NCI-H146 treated with DMSO at 0.1 percent for 48 hours (cell line): ENCODE results near the gene LATS1.
"Not testable (repeated sequence)": the region's sequence is repeated elsewhere in the genome, so short reads cannot be mapped to it uniquely, and the experiment has no call there.

Experiments
- DNase-seq: peaks from one replicate; lab custom pipeline; 2025; ENCODE audit not compliant: unreplicated experiment; lab: John Stamatoyannopoulos, UW

The LATS1 gene

GRCh38 chr6:149717588-149718458, at the start of gene LATS1:
LATS1 (minus strand) TSS chr6:149718101; CDS start chr6:149702126, 15,975 bp downstream.
- peak; percentile 81 for DNase-seq

GRCh38 chr6:149766156-149766769, 48.4 kb upstream of the LATS1 start:
- DNase-seq = no peak

DNA sequence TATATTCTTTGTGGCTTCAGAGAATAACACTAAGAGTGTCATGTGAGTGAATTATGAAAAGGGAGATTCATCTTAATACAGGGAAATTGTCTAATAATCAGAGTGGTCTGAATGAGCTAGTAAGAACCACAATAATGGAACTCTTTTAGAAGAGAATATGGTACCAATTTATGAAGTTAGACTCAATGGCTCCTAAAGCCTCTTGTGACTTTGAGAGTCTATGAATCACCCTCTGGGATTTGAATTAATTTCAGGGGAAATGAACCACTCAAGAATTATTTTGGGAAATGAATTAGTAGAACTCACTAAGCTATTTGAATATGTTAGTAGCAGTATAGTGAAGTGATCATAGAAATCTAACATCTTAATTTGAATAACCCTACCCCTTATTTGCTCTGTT, 46.0 kb upstream of the LATS1 start:
- DNase-seq = no peak

DNA sequence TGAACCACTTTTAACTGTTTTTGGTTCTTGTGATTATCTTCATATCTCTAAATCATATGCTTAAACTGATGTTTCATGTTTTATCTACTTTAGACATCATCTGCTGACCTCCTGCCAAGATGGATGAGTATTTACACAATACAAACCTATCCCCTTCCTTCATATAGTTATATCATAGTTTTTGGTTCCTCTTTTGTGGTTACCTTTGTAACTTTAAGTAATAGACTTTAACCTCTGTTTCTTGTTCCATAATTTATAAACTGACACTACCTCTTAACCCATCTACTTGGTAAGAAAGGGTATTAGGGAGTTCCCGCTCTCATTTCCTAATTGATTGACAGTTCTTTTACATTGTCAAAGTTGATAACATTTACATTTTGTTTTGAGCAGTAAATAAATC, 43.5 kb upstream of the LATS1 start:
- no peak for DNase-seq

DNA sequence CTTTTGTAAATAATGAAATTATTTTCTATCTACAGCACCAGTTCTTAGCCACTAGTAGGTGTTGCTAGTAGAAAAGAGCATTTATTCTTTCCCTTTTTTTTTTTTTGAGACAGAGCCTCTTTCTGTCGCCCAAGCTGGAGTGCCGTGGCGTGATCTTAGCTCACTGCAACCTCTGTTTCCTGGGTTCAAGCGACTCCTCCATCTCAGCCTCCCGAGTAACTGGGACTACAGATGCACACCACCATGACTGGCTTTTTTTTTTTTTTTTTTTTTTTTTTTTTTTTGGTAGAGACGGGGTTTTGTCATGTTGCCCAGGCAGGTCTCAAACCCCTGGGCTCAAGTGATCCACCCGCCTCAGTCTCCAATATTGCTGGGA, 38.3 kb upstream of the LATS1 start:
- no peak for DNase-seq

- DNase-seq = no peak
Observed at GRCh38 chr6:149755300-149756260, 37.7 kb upstream of the LATS1 start.

GRCh38 chr6:149754548-149754947, 36.6 kb upstream of the LATS1 start:
- DNase-seq = no peak

DNA sequence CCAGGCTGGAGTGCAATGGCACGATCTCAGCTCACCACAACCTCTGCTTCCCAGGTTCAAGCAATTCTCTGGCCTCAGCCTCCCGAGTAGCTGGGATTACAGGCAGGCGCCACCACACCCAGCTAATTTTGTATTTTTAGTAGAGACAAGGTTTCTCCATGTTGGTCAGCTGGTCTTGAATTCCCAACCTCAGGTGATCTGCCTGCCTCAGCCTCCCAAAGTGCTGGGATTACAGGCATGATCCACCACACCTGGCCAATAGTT, 35.4 kb upstream of the LATS1 start:
- not testable (repeated sequence) for DNase-seq

DNA sequence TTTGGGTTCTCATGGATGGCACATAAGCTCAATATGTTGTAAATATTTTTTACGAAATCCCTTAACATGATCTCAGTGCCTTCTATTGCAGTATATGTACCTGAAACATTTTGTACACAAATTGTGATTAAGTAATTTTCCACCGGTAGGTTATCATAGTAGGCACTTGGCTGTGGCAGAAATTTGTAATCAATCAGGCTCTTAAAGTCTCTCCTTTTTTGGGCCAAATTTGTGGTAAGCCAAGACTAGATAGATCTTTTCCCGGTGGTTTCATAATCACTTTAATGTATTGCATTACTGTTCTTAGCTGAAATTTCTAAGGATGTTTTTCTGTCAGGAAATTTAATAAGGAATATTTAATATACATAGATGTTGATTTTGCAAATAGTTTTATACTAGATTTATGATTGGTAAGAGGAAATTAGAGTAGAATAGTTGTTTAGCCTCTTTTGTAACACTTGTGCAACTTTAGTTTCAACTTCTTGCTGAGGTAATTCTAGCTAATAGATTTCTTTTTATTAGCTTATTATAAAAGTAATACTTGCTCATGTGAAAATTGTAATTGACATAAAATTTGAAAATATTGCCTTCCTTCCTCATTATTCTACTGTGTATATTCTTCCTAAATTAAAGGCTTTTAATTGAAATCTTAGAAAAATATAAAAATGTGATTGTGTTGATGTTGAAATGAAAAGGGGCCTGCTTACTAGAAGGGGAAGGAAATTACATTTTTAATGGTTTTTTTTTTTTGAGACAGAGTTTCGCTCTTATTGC, 34.9 kb upstream of the LATS1 start:
- no peak for DNase-seq

DNA sequence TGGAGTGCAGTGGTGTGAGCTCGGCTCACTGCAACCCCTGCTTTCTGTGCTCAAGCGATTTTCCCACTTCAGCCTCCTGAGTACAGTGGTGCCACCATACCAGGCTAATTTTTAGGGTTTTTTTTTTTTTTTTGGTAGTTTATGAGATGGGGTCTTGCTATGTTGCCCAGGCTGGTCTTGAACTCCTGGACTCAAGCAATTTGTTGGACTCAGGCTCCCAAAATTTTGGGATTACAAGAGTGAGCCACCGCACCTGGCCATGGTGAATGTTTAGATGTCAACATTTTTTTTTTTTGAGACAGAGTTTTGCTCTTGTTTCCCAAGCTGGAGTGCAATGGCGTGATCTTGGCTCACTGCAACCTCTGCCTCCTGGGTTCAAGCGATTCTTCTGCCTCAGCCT, 34.0 kb upstream of the LATS1 start:
- DNase-seq = not testable (repeated sequence)

- DNase-seq = no peak
Observed at GRCh38 chr6:149751239-149751638, 33.3 kb upstream of the LATS1 start.

- DNase-seq = peak; percentile 95
Observed at GRCh38 chr6:149750136-149750609, 32.3 kb upstream of the LATS1 start.

GRCh38 chr6:149749594-149750135, 31.8 kb upstream of the LATS1 start, which contains the start of gene PCMT1:
PCMT1 (plus strand) TSS chr6:149749741; CDS start chr6:149749902, 161 bp downstream.
- DNase-seq = peak; percentile 91

DNA sequence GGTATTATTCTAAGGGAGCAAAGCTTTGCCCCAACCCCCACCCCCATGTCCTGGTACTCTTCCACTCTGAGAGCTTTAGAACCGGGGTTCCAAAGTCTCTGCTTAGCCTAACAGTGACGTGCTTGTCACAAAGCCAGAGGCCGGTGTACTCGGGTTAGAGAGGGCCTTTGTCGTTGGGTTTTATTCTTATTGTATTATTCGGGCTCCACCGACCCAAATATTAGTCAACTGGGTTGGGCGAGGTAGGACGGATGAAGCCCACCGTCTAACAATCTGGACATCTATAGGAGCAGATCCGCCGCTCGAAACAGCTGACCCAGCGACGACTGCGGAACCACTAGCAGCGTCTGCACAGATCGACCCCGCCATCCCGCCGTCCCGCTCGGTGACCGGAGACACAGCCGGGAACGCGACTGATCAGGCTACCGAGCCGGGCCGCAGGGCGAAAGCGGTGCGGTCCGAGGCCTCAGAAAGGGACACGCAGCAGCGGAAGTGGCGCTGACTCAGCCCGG, 31.2 kb upstream of the LATS1 start:
- DNase-seq = not testable (repeated sequence)

DNA sequence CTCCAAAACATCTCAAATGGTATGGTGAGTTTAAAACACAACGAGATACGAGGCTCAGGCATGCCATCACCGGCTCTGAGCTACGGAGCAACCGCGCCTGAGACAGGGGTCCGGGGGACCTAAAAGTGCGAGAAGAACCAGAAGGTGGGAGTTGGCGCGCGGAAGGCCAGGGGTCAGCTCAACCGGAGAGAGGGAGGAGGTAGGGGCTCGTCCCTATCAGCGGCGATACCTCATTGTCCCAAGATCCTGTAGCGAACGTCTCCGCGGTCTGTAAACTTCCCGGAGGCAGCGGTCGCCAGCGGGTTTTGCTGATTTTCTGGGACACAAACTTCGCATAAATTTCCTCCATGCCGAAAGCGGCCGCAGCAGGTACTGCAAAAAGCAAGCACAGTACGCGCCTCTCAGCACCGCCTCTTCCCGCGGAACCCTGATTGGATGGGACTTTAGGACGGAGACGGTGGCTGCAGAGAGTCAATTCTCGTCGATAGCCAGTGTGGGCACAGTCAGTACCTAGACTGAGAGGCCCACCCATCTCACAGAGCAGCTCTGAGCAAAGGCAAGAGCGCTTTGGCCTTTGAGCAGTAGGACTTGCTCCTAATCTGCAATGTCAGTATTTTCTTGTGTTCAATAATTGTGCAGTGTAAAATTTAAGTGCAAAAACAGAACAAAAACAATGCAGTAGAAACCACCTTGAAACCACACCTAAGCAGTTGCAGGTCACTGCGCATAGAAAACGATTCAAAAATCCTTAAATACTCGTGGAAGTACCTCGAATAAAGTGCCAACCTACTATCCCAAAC, 28.4 kb upstream of the LATS1 start, which contains the start of gene NUP43:
NUP43 (minus strand) TSS at position 383 of the 800 bp plus-strand sequence; CDS start at position 349, 34 bp downstream.
- DNase-seq = peak; percentile 93

DNA sequence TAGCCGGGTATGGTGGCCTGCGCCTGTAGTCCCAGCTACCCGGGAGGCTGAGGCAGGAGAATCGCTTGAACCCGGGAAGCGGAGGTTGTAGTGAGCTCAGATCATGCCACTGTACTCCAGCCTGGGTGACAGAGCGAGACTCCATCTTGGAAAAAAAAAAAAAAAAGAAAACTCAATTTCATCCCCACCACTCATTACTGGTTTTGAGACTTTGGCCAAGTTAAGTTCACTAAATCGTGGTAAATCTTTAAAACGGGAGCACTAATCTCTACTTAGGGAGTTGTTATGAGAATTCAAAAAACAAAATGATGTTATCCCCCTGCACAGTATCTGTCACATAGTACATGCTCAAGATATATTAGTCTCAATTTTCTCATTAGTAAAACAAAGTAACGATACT, 27.4 kb upstream of the LATS1 start:
- not testable (repeated sequence) for DNase-seq

DNA sequence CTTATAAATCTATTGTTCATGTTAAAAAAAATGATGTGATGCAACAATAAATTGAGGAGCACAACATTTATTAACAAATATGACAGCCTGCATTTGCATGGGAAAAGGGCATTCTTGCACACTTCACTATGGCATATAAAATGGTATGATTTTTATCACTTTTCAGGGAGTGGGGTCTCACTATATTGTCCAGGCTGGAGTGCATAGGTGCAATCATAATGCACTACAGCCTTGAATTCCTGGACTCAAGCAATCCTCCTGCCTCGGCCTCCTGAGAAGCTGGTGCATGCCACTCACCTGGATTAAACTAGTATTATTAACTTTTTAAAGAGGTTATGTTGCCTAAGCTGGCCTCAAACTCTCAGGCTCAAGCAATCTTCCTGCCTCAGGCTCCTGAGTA, 17.0 kb upstream of the LATS1 start:
- DNase-seq = no peak

DNA sequence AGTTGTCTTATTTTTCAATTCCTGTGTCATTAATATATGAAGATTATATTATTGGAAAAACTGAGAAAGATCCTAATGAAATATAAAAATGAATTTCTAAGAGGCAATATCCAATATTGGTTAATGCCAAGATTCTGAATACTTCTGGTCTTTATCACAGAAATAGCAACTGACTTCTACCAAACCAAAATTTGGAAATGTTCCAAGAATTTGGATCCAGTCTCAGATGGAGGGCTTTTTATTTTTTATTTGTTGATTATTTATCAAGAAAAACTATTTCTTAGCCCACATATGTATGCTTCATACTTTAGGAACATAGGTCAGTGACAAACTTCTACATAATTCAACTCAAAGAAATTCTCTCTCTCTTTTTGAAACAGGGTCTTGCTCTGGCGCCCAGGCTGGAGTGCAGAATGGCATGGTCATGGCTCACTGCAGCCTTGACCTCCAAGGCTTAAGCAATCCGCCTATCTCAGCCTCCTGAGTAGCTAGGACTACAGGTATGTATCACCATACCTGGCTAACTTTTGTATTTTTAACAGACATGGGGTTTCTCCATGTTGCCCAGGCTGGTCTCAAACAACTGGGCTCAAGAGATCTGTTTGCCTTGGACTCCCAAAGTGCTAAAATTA, 15.3 kb upstream of the LATS1 start:
- DNase-seq = no peak

GRCh38 chr6:149729824-149730223, 11.9 kb upstream of the LATS1 start:
- no peak for DNase-seq
